Smooth muscle cell (in vitro differentiated cells): Measurements from ENCODE around the gene ARL6IP1. TPM values are rescaled to one million over a fixed set of nuclear protein-coding genes. Genes with fewer than 3 reads are reported as not detected.
"Not testable (repeated sequence)": the region's sequence is repeated elsewhere in the genome, so short reads cannot be mapped to it uniquely, and the experiment has no call there.

Experiments
- DNase-seq: peaks from one replicate; lab custom pipeline; 2025; ENCODE audit not compliant: unreplicated experiment; lab: John Stamatoyannopoulos, UW
- H2AFZ ChIP-seq: fragments of 200-600 bp; sonication (generic); 2 replicates; pipeline ENCODE4 v1.6.0; 2016; ENCODE audit warnings: antibody characterized with exemption, low read depth, mild to moderate bottlenecking
- H3F3A ChIP-seq: fragments of 200-600 bp; sonication (generic); 2 replicates; pipeline ENCODE4 v1.6.0; 2017; ENCODE audit warnings: antibody characterized with exemption, low read depth
- H3K27ac ChIP-seq: fragments of 200-600 bp; sonication (generic); 2 replicates; pipeline ENCODE4 v1.5.1; 2016; ENCODE audit warnings: low read depth, mild to moderate bottlenecking
- H3K27me3 ChIP-seq: fragments of 200-600 bp; sonication (generic); 2 replicates; pipeline ENCODE4 v1.6.1; 2016; ENCODE audit warnings: low read depth, mild to moderate bottlenecking
- H3K36me3 ChIP-seq: fragments of 200-600 bp; sonication (generic); 2 replicates; pipeline ENCODE4 v1.5.1; 2016; ENCODE audit warnings: low read depth
- H3K4me1 ChIP-seq: fragments of 200-600 bp; sonication (generic); 2 replicates; pipeline ENCODE4 v1.5.1; 2016; ENCODE audit warnings: low read depth
- H3K4me2 ChIP-seq: fragments of 200-600 bp; sonication (generic); 2 replicates; pipeline ENCODE4 v1.6.0; 2016; ENCODE audit warnings: mild to moderate bottlenecking
- H3K4me3 ChIP-seq: fragments of 200-600 bp; sonication (generic); 2 replicates; pipeline ENCODE4 v1.5.1; 2016; ENCODE audit warnings: mild to moderate bottlenecking
- H3K79me2 ChIP-seq: fragments of 200-600 bp; sonication (generic); 2 replicates; pipeline ENCODE4 v1.6.0; 2016; ENCODE audit warnings: low read depth, mild to moderate bottlenecking
- H3K9ac ChIP-seq: fragments of 200-600 bp; sonication (generic); 2 replicates; pipeline ENCODE4 v1.6.0; 2016; ENCODE audit warnings: low read depth
- H3K9me3 ChIP-seq: fragments of 200-600 bp; sonication (generic); replicated peaks from 2 replicates; pipeline ENCODE4 v1.5.1; 2016; ENCODE audit warnings: low read depth
- H4K20me1 ChIP-seq: fragments of 200-600 bp; sonication (generic); 2 replicates; pipeline ENCODE4 v1.6.0; 2016; ENCODE audit warnings: low read depth
- CTCF ChIP-seq: fragments of 200-600 bp; sonication (generic); IDR thresholded peaks from 2 replicates; pipeline ENCODE4 v1.5.1; 2017; ENCODE audit warnings: borderline replicate concordance, mild to moderate bottlenecking, antibody characterized with exemption; ENCODE audit not compliant: insufficient read depth, poor library complexity, severe bottlenecking
- WGBS: methylation state at CpG from one replicate; pipeline ENCODE4 v1.1.7; 2016; ENCODE audit warnings: low lambda C conversion rate; 5-methylcytosine and 5-hydroxymethylcytosine counted together
- polyA plus RNA-seq: library from polyadenylated mRNA; unstranded; fragments of >200 nt; fragmentation: Nextera tagmentation; extraction: Ambion mirVana; gene quantifications from 2 replicates; pipeline ENCODE4 v1.2.1, GENCODE V29; 2016
- total RNA-seq: library from RNA; depleted of rRNA; stranded (reverse); fragments of >200 nt; gene quantifications from 2 replicates; pipeline ENCODE4 v1.2.3, GENCODE V29; 2014

Gene ARL6IP1
- total and polyA plus RNA-seq, 2 experiments from 2014 or later, result 90.6 to 205 TPM

- H3F3A ChIP-seq, result peaks cover 32% of the 10 kb centered on the region
- no peaks in the 10 kb centered on the region for H3K27me3 ChIP-seq
- no peak overlapping the region for H2AFZ ChIP-seq
- TF ChIP-seq CTCF, result no peak
- H3K27ac ChIP-seq, result peak overlapping the region; percentile 3
- H3K79me2 ChIP-seq, result peaks cover 67% of the 10 kb centered on the region
- H4K20me1 ChIP-seq, result peaks cover 78% of the 10 kb centered on the region
- peaks cover 22% of the 10 kb centered on the region for H3K36me3 ChIP-seq
- 82% methylated on average over 8 of the region's 8 CpGs for WGBS
- DNase-seq, result no peak
- peaks cover 32% of the 10 kb centered on the region for H3K4me1 ChIP-seq
- H3K4me3 ChIP-seq, result no peak overlapping the region
- H3K9ac ChIP-seq, result no peak overlapping the region
- H3K4me2 ChIP-seq, result peak overlapping the region; percentile 97
- H3K9me3 ChIP-seq, result no peaks in the 10 kb centered on the region
Observed at GRCh38 chr16:18784917-18785623, 16.3 kb downstream of the ARL6IP1 start.

- H3K27me3 ChIP-seq, result no peaks in the 10 kb centered on the region
- H4K20me1 ChIP-seq, result peaks cover 64% of the 10 kb centered on the region
- no peak overlapping the region for H2AFZ ChIP-seq
- no peak overlapping the region for H3K4me3 ChIP-seq
- no peaks in the 10 kb centered on the region for H3K9me3 ChIP-seq
- no peak overlapping the region for H3K4me2 ChIP-seq
- H3K9ac ChIP-seq, result no peak overlapping the region
- peaks cover 27% of the 10 kb centered on the region for H3K4me1 ChIP-seq
- H3K36me3 ChIP-seq, result peaks cover 22% of the 10 kb centered on the region
- H3K79me2 ChIP-seq, result peaks cover 53% of the 10 kb centered on the region
- H3K27ac ChIP-seq, result peak overlapping the region; percentile 11
- WGBS, result 93% methylated on average over 17 of the region's 17 CpGs
- DNase-seq, result no peak
- no peak for TF ChIP-seq CTCF
- H3F3A ChIP-seq, result peaks cover 26% of the 10 kb centered on the region
Observed at GRCh38 chr16:18783430-18784341, 17.7 kb downstream of the ARL6IP1 start.

GRCh38 chr16:18782697-18783429 is 18.5 kb downstream of the ARL6IP1 start:
- WGBS, result 92% methylated on average over 8 of the region's 8 CpGs
- no peak overlapping the region for H3K9ac ChIP-seq
- no peaks in the 10 kb centered on the region for H3K9me3 ChIP-seq
- H3K4me1 ChIP-seq, result peaks cover 19% of the 10 kb centered on the region
- peaks cover 22% of the 10 kb centered on the region for H3K36me3 ChIP-seq
- no peaks in the 10 kb centered on the region for H3K27me3 ChIP-seq
- no peak overlapping the region for H3K4me3 ChIP-seq
- peaks cover 45% of the 10 kb centered on the region for H3K79me2 ChIP-seq
- H3K4me2 ChIP-seq, result no peak overlapping the region
- no peak overlapping the region for H3K27ac ChIP-seq
- H2AFZ ChIP-seq, result no peak overlapping the region
- H3F3A ChIP-seq, result peaks cover 20% of the 10 kb centered on the region
- DNase-seq, result no peak
- no peak for TF ChIP-seq CTCF
- H4K20me1 ChIP-seq, result peaks cover 56% of the 10 kb centered on the region

- peaks cover 40% of the 10 kb centered on the region for H4K20me1 ChIP-seq
- WGBS, result 96% methylated on average over 6 of the region's 6 CpGs
- H3F3A ChIP-seq, result peaks cover 20% of the 10 kb centered on the region
Observed at GRCh38 chr16:18781232-18781631, 20.1 kb downstream of the ARL6IP1 start.

GRCh38 chr16:18780460-18781026 is 20.8 kb downstream of the ARL6IP1 start:
- 82% methylated on average over 7 of the region's 8 CpGs for WGBS

More at GRCh38 chr16:18781232-18781631, 20.1 kb downstream of the ARL6IP1 start:
- H3K4me1 ChIP-seq, H3K9me3 ChIP-seq, H3K4me2 ChIP-seq, H3K27me3 ChIP-seq, H3K4me3 ChIP-seq, H3K27ac ChIP-seq, H3K9ac ChIP-seq, H2AFZ ChIP-seq, DNase-seq: not testable (repeated sequence)
- Histone ChIP-seq H3K79me2 (peaks cover 29% of the 10 kb centered on the region), H3K36me3 (peaks cover 16% of the 10 kb centered on the region)

More at GRCh38 chr16:18780460-18781026, 20.8 kb downstream of the ARL6IP1 start:
- peaks cover 33% of the 10 kb centered on the region for H4K20me1 ChIP-seq
- peaks cover 20% of the 10 kb centered on the region for H3F3A ChIP-seq
- peaks cover 22% of the 10 kb centered on the region for H3K79me2 ChIP-seq
- not testable (repeated sequence) for H3K27me3 ChIP-seq, H3K27ac ChIP-seq, H2AFZ ChIP-seq, H3K4me3 ChIP-seq, H3K4me2 ChIP-seq, H3K9me3 ChIP-seq, H3K4me1 ChIP-seq, H3K9ac ChIP-seq, DNase-seq
- H3K36me3 ChIP-seq, result peaks cover 16% of the 10 kb centered on the region
